ENCODE measurements around the gene CLEC11A.

CLEC11A gene, protein sequence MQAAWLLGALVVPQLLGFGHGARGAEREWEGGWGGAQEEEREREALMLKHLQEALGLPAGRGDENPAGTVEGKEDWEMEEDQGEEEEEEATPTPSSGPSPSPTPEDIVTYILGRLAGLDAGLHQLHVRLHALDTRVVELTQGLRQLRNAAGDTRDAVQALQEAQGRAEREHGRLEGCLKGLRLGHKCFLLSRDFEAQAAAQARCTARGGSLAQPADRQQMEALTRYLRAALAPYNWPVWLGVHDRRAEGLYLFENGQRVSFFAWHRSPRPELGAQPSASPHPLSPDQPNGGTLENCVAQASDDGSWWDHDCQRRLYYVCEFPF

DNA sequence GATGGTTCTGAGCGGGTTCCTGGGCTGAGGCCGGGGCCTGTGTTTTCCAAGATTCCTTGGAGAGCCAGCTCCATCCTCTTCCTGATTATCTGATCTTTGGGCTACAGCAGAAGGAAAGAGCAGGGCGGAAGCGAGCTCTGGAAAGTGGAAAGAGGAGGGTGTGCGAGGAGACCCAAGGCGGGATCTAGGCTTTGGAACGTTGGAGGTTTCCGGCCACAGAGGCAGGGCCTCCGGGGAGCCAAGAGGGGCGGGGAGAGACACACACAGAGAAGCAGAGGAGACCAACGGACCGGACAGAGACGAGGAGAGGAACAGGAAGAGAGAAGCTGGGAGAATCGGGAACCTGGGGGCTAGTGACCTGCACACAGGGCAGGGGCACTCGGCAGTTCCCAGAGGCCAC lies at the start of gene CLEC11A:
CLEC11A (plus strand) TSS at position 296 of the 400 bp plus-strand sequence. CDS start 162 bp downstream, outside the sequence.
- no peak for DNase-seq (ENCODE audit: low spot score)

DNA sequence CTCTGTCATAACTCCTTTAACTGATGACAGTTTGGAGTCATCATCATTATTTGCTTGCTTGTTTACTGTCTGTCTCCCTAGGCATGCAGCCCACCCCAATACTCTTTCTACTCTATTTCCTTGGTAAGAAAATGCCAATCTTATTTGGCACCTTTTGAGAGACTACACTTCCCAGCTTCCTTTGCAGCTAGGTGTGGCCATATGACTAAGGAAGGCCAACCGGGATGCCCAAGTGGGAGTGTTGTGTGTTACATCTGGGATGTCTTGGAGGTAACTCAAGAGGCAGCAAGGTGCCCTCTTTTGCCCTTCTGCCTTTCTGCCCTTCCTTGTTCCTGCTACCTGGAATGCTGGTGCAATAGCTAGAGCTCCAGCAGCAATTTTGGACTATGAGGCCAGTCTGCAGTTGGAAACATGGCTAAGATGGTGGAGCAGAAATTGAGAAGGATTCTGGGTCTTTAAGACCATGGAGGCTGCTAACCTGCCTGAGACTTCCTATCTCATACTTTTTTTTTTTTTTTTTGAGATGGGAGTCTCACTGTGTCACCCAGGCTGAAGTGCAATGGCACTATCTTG lies 46.5 kb upstream of the CLEC11A start:
- DNase-seq (ENCODE audit: low spot score): no peak

DNA sequence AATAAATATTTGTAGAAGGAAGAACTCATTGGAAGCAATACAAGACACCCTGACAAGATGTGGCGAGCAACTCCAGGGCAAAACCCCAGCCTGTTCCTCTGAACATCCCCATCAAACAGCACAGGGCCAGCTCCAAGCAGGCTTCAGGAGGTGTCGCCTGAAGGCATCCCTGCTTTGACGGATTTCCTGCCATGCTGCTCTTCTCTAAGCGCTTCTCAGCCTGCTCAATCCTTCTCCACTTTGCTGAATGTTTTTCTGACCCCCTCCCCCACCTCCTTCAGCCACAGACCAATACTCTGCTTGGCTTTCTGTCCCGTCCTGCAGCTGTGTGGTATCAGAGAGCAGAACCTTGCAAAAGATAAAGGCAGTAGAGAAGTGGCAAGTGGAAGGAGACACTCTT lies 45.5 kb upstream of the CLEC11A start:
- no peak for DNase-seq (ENCODE audit: low spot score)

DNA sequence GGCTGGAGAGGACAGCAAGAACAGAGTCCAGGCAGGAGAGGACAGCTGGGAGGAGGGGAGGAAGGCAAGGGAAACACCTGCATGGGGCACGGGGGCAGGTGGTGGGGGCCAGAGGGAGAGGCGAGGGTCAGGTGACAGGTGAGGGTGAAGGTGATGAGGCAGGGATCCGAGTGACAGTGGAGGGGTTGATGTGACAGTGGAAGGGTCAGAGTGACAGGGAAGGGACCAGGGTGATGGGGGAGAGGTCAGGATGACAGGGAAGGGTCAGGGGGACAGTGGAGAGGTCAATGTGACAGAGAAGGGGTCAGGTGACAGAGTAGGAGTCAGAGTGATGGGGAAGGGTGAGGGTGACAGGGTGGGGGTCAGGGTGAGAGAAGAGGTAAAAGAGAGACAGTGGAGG lies 44.8 kb upstream of the CLEC11A start:
- DNase-seq (ENCODE audit: low spot score): no peak

DNA sequence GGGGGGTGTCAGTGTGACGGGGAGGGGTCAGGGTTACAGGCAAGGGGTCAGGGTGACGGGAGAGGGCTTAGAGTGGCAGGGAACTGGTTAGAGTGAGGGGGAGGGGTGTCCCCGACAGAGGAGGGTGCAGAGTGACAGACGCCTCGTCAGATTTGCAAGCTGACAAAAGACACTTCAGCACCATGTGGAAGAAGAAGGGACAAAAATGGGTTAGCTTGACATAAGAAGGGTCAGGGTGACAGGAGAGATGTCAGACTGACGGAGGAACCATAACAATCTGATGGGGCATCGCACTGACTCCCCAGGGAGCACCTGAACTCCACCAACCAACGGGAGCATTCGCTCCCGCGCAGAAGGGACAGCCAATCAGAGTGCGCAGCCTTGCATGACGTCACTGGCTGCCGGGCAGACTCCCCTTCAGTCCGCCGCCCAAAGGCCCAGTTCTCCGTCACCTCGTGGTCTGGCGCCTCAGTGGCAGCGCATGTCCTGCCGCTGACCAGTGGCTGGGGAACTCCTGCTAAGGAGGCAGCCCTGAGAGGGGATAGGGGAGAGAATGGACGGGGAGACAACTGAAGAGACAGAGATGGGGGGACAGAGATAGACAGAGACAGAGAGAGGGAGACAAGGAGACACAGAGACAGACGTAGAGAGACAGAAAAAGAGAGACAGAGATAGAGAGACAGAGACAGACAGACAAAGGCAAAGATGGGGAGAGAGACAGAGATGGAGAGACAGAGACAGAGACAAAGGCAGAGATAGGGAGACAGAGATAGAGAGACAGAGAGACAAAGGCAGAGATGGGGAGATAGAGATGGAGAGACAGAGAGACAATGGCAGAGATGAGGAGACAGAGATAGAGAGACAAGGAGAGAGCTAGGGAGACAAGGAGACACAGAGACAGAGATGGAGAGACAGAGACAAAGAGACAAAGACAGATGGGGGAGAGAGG lies 43.7 kb upstream of the CLEC11A start:
- peak; percentile 71 for DNase-seq (ENCODE audit: low spot score)

DNA sequence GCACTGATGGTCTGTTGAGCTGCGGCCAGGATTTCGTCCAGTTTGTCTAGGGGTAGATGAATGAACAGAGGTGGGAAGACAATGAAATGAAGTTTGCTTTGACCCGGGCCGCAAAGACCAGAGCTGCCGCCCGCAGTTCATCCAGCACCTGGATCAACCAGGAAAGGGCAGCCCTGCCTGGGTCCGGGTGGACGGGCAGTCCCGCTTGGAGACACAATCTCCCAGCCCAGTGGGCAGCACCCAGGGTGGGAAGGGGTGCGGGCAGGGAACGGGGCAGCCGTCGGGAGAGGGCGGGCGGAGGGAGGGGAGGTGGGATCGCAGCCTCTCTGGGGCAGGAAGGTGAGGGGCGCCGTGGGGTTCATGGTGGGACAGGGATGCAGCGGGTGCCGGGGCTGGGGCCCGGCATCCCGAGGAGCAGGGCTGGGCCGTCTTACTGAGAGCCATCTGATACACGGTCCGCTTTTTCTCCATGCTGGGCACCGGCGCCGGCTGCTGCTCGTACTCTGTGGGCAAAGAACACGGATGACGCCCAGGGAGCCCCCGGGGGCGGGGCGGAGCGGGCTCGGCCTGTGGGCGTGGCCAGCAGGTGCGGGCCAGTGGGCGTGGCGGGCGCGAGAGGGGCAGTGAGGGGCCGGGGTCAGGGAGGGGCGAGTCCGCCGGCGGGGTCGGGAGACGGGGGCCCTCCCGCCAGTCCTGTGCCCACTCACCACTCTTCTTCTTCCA lies 36.7 kb upstream of the CLEC11A start:
- DNase-seq (ENCODE audit: low spot score): no peak

DNA sequence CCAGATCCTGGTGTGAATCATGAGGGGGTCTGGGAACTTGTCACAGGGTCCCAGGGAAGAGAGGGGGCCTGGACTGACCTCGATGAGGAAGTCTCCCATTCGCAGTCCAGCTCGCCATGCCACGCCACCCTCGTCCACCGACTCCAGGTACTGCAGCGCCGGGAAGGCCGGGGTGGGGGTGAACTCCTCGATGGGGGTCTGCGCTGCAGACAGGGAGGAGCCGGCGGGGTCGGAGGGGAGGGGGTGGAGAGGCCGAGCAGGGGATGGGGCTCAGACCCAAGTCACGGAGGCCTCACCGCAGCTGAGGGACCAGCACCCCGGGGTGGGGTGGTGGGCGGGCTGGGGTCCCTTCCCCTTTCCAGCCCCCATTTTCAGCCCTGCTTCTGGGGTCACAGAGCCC lies 34.4 kb upstream of the CLEC11A start:
- no peak for DNase-seq (ENCODE audit: low spot score)

DNA sequence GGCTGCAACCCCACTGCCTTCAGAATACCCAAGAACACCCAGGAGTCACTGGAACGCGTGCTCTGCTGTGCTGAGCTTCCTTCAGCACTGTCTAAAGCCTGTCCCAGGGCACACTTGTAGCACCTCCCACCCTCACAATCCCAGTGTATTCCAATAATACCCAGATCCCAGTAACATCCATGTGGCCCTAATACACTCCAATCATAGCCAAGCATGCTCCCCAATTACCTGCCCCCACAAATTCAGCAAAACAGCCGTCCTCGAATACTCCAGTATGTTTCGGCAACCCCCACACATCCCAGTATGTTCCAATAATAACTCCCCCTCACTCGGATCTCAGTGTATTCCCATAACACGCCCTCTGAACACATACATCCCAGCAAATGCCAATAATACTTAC lies 32.7 kb upstream of the CLEC11A start:
- DNase-seq (ENCODE audit: low spot score): no peak

DNA sequence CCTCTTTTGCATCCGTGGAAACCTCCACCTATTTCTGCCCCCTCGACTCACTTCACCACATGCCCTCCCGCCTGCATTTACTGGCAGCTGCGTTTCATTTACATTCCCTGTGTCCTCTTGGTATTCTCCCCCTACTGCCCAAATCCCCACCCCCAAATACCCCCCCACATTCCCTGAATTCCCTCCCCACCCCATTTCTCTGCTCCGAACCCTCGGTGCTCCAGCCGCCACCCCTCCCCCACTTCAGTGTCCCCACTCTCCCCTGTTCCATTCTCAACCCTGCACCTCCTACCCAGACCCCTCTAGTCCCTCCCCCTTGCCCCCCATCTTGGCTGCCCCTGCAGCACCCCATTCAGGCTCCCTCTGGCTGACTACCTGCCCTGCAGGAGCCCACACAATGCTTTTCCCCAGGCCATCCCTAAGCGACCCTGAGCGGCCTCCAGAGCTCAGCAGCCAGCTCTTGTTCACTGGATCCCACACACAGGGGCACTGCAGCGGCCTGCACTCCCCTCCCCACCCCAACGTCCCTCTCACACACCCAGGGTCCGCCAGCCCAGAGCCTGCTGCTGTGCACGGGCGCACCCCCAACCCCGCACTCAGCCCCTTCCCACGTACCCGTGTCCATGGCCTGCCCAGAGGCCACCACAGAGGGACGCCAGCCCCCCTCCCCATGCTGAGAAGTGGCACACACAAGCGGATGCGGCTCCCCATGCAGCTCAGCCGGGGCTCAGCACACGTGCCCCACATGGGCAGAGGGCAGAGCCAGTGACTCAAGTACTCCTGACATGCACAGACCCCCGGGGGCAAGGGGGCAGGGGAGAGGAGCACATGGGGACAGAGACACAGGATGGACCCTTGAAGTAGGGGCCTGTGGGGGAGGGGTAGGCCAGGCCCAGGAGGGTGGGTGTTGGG lies 29.8 kb upstream of the CLEC11A start:
- no peak for DNase-seq (ENCODE audit: low spot score)

DNA sequence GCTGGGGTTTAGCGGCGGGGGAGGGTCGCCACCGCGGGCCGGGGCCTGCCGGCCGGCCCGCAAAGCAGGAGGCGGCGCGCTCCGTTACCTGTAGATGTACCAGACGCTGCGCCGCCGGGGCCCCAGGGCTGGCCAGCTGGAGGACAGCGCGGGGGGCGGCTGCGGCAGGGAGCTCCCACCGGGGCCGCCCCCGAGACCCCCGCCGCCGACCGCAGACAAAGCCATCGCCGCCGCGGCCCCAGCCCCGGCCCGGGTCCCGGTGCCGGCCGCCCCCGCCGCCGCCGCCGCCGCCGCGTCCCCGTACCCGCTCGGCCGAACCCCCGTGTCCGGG lies 28.4 kb upstream of the CLEC11A start:
- no peak for DNase-seq (ENCODE audit: low spot score)

DNA sequence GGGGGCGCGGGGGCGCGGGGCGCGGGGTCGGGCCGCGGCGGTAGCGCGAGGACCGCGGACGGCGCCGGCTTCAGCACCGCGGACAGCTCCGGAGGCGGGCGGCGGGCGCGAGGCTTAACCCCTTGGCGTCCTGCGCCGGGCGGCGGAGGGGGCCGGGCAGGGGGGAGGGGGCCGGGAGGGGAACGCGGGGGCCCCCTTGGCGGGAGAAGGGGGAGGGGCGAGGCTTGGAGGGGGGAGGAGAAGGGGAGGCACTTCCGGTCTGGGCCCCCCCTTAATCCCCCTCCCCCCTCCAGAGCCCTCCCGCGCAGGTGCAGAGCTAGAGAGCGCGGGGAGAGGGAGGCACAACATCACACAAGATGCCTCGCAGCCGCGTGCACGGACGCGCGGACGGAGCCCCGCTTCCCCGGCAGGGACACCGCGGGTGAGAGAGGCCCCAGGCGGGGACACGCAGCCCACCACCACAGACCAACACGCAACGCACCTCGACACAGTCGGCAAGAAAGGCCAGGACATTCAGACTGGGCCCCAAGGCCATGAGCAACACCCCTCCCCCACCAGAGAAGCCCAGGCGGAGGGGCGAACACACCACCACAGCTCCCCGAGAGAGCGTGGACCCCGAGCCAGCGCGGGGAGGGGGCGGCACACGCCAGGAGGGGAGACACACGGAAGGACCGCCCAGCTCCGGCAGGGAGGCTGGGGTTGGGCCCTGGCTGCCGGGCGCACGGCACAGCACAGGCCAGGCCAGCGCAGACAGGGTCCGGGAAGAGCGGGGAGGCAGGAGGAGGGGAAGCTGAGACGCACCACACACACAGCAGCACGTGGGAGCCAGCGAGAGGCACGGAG lies 27.7 kb upstream of the CLEC11A start:
- DNase-seq (ENCODE audit: low spot score): no peak

DNA sequence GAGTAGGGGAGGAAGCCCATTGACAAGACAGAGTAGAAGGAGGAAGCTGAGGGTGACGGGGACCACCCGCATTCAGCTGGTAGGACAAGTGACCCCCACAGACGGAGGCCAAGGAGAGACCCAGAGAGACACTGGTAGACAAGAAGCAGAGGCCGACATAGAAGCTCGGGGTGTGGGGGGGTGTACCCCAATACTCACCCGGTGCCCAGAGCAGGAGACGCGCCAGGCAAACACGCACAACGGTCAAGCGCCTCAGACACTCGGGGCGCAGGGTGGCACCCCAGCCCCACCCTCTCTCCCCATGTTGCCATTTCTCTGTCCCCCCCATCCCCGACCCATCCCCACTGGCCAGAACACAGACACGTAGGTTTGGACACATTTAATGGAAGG lies 27.1 kb upstream of the CLEC11A start:
- DNase-seq (ENCODE audit: low spot score): no peak

DNA sequence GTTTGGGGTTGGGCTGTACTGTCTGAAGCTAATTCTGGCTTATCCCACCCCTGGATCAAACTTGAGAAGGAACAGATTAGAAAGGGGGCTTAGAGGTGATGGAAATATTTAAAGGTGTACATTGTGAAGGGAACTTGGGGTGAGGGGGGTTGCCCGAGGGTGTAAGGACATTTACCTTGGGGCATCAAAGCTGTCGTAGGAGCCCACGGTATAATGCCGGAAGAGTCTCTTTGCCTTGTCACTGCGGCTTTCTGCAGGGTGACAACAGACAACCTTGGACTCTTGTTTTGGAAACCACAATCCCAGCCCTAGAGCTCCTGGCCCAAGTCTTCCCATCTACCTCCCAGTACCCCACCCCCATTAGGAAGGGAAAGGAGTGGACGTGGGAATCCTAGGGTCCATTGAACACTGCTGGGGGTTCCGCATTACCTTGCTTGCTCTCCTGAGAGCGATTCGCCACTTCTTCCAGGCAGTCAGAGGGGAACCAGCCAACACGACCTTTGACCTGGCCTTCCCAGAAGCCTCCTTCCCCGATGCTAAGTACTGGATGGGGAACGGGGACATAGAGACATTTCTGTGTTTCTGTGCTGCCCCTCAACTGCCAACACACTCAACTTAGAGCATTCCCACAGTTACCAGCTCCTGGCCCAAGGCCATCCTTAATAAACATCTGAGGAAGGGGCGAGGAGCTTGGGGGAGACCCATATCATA lies 25.6 kb upstream of the CLEC11A start:
- DNase-seq (ENCODE audit: low spot score): no peak

DNA sequence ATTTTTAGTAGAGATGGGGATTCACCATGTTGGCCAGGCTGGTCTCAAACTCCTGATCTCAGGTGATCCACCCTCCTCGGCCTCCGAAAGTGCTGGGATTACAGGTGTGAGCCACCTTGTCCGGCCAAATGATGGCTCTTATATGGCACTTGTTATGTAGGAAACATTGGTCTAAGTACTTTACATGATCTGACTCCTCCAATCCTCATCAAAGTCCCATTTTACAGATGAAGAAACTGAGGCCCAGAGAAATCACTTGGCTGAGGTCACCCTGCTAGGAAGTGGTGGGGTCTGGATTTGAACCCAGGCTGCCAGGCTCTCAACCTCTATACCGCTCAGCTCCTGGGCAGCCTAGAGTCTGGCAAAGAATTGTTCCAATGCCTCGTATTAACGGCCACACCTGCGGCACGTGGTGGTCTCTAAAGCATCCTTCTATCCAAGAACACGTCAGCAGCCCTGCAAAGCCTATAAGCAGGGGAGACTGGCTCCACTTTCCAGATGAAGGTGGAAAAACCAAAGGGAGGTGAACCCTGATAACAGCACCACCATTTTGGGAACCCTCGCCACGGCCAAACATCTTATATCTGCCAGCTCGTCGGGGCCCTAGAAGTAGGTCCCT lies 21.7 kb upstream of the CLEC11A start:
- DNase-seq (ENCODE audit: low spot score): no peak

DNA sequence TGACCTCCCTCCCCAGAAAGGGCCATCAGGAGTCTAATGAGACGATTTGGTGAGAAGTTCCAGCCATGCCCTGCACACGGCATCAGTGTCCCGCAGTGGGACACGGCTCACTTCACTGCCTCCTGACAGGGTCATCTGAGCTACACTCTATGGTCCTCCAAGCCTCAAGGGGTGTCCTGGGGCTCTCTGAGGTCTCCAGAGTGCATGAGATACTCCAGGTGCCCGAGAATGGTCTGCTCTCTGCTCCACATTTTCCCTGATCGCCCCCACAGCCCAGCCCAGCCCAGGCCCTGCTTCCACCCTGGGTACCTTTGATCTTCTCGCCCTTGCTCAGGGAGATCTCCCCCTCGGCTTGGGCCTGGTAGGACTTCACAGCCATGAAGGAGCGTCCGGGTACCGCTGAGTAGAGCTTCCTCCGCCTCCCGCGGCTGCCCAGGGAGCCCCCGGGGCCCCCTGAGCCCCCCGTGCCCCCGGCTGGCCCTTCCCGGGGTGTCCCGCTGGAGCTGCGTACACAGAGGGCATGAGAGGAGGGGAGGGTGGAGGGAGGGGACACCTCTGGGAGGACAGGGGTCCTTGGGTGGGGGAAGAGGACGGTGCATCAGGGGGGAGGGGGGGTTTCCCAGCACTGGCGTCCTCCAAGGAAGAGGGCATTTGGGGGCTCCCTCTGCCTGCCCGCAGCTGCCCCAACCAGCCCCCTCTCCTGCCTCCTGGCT lies 20.9 kb upstream of the CLEC11A start:
- no peak for DNase-seq (ENCODE audit: low spot score)

DNA sequence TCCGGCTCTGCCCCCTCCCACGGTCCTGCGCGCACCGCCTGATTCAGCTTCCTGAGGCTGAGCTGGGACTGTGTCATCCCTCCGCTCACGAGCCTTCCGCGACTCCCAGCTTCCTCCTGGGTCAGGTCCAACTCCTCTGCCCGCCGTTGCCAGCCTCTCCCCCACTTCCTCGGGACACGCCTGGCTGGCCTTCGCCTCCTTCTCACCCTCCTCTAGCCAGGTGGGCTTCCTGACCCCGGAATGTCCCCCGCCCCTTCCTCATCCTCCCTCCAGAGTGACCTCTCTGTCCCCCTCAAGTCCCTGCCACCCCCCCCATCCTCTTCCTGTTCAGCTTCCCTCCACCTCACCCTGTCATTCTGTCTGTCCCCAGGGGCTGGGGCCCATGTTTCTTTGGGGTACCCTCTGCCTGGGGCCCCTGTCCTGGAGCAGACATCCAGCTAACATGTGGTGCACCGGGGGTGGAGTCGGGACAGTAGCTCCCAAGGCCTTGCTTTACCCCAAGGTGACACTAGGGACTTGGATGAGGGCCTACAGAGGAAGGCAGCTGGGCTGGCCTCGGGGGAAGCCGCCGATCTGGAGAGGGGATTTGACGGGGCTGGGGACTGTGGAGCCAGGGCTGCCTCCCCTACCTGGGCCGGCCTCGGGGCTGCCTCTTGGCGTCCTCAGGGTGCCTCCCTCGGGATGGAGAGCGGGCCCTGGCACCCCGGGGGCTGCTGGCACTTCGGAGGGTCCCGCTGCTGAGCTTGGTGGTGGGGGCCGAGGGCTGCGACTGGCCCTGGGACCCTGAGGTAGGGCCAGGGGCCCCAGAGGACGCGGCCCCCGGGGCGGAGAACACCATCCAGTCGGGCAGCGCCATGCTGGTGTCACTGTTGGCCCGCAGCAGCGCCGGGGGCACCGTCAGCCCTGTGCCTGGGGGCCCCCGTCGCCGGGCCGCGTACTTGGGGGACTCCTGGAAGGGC lies 20.0 kb upstream of the CLEC11A start:
- DNase-seq (ENCODE audit: low spot score): no peak

Measured in pons (tissue), 1 donor.